Skeletal muscle cell (primary cell): ENCODE results near the gene R3HDM2.
"Not testable (repeated sequence)": the region's sequence is repeated elsewhere in the genome, so short reads cannot be mapped to it uniquely, and the experiment has no call there.

Experiments
- DNase-seq: peaks from one replicate; pipeline ENCODE4 v3.0.0-alpha.2; 2010; ENCODE audit warnings: low read depth
- H3K4me3 ChIP-seq: 2 replicates; pipeline ENCODE4 v1.5.1; 2011; ENCODE audit warnings: low read depth, mild to moderate bottlenecking, control low read depth, low read length, moderate library complexity

R3HDM2 gene

GRCh38 chr12:57296291-57296690, 134.6 kb downstream of the R3HDM2 start:
- no peak for DNase-seq
- no peak overlapping the region for H3K4me3 ChIP-seq

DNA sequence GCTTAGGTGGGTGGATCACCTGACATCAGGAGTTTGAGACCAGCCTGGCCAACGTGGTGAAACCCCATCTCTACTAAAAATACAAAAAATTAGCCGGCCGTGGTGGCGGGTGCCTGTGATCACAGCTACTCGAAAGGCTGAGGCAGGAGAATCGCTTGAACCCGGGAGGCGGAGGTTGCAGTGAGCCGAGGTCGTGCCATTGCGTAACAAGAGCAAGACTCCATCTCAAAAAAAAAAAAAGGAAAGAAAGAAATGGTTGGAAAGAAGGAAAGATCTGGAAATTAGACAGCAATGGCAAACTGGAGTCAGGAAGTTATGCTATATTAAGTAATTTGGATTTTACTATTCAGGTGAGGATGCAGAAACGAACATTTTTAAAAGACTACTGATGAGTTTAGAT, 148.8 kb downstream of the R3HDM2 start:
- not testable (repeated sequence) for H3K4me3 ChIP-seq, DNase-seq

- H3K4me3 ChIP-seq: peak overlapping the region; percentile 17
Measured at GRCh38 chr12:57280211-57281062, 150.4 kb downstream of the R3HDM2 start.

GRCh38 chr12:57278465-57279381, 152.1 kb downstream of the R3HDM2 start:
- DNase-seq: no peak
- no peak overlapping the region for H3K4me3 ChIP-seq

More at GRCh38 chr12:57280211-57281062, 150.4 kb downstream of the R3HDM2 start:
- peak; percentile 95 for DNase-seq

GRCh38 chr12:57276935-57277563, 153.8 kb downstream of the R3HDM2 start:
- DNase-seq: no peak

GRCh38 chr12:57276233-57276632, 154.6 kb downstream of the R3HDM2 start:
- not testable (repeated sequence) for H3K4me3 ChIP-seq, DNase-seq

More at GRCh38 chr12:57276935-57277563, 153.8 kb downstream of the R3HDM2 start:
- H3K4me3 ChIP-seq: no peak overlapping the region

GRCh38 chr12:57273516-57273915, 157.3 kb downstream of the R3HDM2 start:
- DNase-seq: no peak
- no peak overlapping the region for H3K4me3 ChIP-seq

GRCh38 chr12:57272337-57273151, 158.3 kb downstream of the R3HDM2 start:
- no peak overlapping the region for H3K4me3 ChIP-seq
- peak; percentile 53 for DNase-seq

DNA sequence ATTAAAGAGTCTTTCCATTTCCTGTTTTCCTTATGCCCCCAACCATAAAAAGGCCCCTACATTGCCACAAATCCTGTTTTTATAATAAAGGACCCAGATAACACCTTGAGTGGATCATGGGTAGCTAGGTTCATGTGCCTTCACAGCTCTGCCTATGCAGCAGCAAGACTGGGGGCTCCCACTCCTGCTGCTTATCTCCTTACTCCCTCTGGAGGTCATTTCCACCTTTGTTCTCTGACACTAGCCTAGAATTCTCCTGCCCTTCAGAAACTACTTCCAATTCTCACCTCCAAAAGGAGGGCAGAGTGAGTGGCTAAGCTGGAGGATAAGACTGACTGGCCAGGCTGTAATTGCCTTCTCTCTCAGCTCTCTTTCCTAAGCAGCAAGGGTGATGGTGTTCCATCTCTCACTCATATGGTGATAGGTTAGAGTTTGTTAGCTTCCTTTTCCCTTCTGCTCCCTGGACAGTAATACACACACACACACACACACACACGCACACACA, 159.8 kb downstream of the R3HDM2 start:
- no peak overlapping the region for H3K4me3 ChIP-seq
- DNase-seq: no peak

DNA sequence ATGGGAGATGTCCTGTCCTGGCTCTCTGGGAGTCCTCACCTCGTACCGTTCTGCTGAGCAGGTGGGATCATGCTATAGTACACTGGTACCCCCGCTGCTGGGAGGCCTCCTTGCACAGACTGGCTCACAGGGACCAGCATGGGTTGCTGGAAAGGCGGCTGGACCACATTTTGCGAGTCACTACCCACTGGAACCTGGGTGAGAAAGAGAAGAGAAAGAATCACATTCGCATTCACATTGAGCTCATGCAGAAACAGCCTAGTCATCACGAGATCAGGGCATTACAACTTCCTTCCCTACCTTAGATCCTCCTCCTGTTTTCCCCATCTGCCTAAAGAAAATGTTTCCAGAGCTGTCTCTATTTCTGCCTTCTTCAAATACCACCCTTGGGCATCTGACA, 162.6 kb downstream of the R3HDM2 start:
- DNase-seq: no peak
- H3K4me3 ChIP-seq: no peak overlapping the region

GRCh38 chr12:57266681-57267080, 164.2 kb downstream of the R3HDM2 start:
- no peak overlapping the region for H3K4me3 ChIP-seq
- no peak for DNase-seq

DNA sequence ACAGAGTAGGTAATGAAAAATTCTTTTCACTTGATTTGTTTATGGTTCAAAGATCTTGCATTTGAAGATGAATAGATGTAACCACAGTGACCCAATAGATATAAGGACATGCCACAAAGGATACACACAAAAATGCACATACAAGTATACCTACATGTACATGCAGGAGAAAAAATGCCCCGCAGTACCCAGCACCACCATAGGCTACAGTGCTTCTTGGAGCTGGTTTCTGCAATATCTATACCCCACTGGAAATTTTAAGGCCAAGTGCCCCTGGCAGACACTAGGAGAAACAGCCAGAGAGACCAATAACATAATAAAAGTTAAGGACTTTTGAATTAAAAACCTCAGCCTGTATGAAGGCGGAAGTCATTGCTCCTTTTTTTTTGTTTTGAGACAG, 167.7 kb downstream of the R3HDM2 start:
- no peak overlapping the region for H3K4me3 ChIP-seq
- DNase-seq: no peak

DNA sequence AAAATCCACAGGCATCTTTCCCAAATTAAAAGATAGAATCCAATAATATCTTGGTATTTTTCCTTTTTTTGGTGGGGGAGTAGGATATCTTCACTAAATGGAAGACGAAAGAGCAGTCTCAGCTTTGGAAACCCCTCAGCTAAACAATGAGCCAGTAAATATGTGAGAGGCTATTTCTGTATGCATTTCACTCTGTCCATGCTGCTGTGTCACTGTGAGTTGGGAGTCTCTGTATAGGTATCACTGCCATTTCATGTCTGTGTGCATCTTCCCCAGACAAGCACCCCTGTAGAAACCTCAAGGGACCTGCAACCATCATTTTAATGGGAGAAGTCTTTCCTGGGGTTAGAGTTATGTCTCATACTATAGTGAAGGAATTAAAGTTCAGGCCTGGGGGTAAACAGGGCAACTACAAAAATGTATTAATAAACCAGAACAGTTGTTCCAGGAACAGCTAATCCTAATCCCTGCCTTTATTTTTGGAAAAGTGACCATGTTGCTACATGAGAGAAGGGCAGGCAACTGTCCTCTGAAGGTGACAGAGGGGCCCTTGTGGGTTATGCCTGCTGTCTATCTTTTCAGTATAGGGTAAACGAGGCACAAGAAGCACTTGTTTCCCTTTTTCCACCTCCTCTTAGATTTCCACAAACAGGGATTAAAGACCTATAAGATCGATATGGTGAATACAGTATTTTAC, 168.6 kb downstream of the R3HDM2 start:
- no peak overlapping the region for H3K4me3 ChIP-seq
- DNase-seq: no peak

DNA sequence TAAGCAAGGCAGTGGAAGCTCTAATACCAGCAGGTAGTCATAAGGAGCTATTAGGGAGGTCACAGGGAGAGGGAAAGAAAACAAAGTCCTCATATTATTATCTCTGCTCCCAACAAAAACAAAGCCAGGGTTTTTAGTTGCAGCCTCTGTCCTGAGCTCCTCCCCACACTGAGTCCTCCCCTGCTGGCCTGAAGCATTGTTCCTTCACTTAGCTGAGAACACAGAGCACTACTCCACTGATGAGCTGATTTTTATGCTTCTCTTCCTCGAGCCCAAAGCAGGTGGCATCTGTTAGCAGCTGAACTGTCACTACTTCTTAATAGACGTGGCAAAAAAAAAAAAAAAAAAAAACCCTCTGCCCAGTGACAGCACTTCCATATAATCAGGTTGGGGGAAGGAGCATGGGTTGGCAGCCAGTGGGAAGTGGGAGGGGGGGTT, 169.4 kb downstream of the R3HDM2 start:
- H3K4me3 ChIP-seq: no peak overlapping the region
- no peak for DNase-seq

GRCh38 chr12:57260366-57260765, 170.5 kb downstream of the R3HDM2 start:
- H3K4me3 ChIP-seq: no peak overlapping the region
- DNase-seq: no peak

- H3K4me3 ChIP-seq: no peak overlapping the region
- no peak for DNase-seq
Measured at GRCh38 chr12:57258977-57259970, 171.6 kb downstream of the R3HDM2 start.

DNA sequence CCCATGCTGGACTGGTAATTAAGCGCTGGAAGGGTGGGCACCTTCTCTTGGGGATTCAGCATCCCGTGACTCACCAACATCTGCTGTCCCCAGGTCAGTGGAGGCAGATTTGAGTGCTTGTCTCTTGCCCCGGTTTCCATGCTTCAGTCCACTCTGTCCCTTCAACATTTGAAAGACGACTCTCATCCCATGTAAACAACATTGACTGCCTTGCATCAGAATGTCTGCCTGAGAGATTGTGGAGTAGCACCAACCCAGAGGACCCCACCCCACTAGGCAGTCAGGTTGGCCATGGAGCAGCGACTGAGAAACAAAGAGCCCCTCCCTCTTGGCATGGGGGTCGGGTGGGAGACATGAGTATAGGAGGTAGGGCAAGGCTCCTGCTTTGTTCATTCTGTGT, 174.9 kb downstream of the R3HDM2 start:
- DNase-seq: no peak
- H3K4me3 ChIP-seq: no peak overlapping the region
